Astrocyte of the spinal cord (primary cell): ENCODE measurements around the gene PROSER2.
A peak's percentile ranks its signal among the peaks of the same experiment; 100 is the strongest.

Source experiments
- DNase-seq: peaks from one replicate; pipeline ENCODE4 v3.0.0; 2011; ENCODE audit warnings: low read depth, low spot score
- H3K4me3 ChIP-seq: 2 replicates; pipeline ENCODE4 v1.5.1; 2011; ENCODE audit warnings: low read depth, mild to moderate bottlenecking, low read length, moderate library complexity
- CTCF ChIP-seq: IDR thresholded peaks from 2 replicates; pipeline ENCODE4 v1.5.1; 2012; ENCODE audit warnings: low read depth, mild to moderate bottlenecking, low read length, inconsistent platforms
- in situ Hi-C: cut with HindIII; loops from 2 replicates; pipeline ENCODE4 v1.10.0; 2017; ENCODE audit warnings: low sequenced_read_pairs

The PROSER2 gene

GRCh38 chr10:11865561-11865960 is 42.4 kb downstream of the PROSER2 start:
- no peak for TF ChIP-seq CTCF
- no peak overlapping the region for H3K4me3 ChIP-seq
- DNase-seq: no peak
- in situ Hi-C loops: no loop called here

GRCh38 chr10:11866199-11866925 is 43.2 kb downstream of the PROSER2 start:
- in situ Hi-C loops: no loop called here
- H3K4me3 ChIP-seq: no peak overlapping the region
- DNase-seq: no peak
- TF ChIP-seq CTCF: no peak

GRCh38 chr10:11869219-11869618 is 46.1 kb downstream of the PROSER2 start:
- no peak for TF ChIP-seq CTCF
- H3K4me3 ChIP-seq: no peak overlapping the region
- in situ Hi-C loops: no loop called here
- DNase-seq: no peak

- in situ Hi-C loops: no loop called here
- no peak for TF ChIP-seq CTCF
- H3K4me3 ChIP-seq: no peak overlapping the region
- DNase-seq: peak; percentile 21
Measured at GRCh38 chr10:11869743-11870460, 46.7 kb downstream of the PROSER2 start.

- no peak for DNase-seq
- no peak for TF ChIP-seq CTCF
- in situ Hi-C loops: no loop called here
- no peak overlapping the region for H3K4me3 ChIP-seq
Measured at GRCh38 chr10:11870461-11870780, 47.3 kb downstream of the PROSER2 start.

- H3K4me3 ChIP-seq: no peak overlapping the region
- no peak for TF ChIP-seq CTCF
- DNase-seq: no peak
- in situ Hi-C loops: no loop called here
Measured at GRCh38 chr10:11870900-11871400, 47.8 kb downstream of the PROSER2 start.
